RCC 7860 (cell line): ENCODE results near the gene ARAF.

Experiments used
- DNase-seq: peaks from one replicate; pipeline ENCODE4 v3.0.0-alpha.2; 2015; ENCODE audit warnings: low spot score
- FAIRE-seq: peaks from 2 replicates; lab custom pipeline; 2012; peaks lifted over from hg19 to GRCh38; lab: Jason Lieb, UNC

The ARAF gene

DNA sequence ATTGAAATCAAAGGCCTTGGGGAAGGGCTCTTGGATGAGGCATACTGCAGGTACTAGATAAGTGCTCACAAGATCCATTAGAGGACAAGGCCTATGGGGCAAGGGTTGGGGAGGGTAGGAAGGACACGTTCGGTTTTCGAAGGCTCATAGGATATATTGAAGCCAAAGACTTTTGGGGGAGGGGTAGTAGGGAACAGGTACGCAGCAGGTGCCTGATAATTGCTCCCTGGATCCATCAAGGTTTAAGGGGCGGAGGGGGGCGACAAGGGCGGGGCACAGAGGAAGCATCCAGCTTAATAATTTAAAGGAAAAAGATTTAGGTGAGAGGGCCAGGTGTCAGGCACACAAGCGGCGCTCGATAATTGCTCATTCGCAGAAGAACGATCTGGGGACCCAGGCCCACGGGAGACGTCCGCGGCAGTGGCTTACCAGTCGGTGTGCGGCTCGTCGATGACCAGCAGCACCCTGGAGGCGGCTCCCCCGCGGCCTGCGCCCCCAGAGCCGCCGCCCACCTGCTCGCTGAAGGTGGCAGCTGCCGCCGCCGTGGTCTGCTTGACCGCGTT, 58.0 kb downstream of the ARAF start:
- DNase-seq (no peak), FAIRE-seq (no peak)

DNA sequence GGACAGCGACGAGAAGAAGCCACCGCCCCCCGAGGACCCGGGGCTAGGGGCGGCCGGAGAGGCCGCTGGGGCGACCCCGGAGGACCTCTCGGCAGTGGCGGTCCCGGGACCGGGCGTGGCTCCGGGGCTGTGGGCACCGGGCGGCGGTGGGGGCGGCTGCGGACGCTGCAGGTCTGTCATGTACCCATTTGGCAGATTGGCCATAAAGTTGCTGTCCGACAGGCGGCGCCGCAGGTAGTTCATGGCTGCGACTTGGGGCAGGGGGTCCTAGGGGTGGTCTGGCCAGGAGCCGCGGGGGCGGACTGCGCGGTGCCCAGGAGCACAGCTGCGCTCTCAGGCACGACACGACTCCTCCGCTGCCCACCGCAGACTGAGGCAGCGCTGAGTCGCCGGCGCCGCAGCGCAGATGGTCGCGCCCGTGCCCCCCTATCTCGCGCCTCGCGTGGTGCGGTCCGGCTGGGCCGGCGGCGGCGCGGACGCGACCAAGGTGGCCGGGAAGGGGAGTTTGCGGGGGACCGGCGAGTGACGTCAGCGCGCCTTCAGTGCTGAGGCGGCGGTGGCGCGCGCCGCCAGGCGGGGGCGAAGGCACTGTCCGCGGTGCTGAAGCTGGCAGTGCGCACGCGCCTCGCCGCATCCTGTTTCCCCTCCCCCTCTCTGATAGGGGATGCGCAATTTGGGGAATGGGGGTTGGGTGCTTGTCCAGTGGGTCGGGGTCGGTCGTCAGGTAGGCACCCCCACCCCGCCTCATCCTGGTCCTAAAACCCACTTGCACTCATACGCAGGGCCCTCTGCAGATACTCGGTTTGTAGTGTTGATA, 58.7 kb downstream of the ARAF start, which contains the start of gene SYN1:
Gene SYN1, minus strand, starts transcription at position 372 of the 817 bp plus-strand sequence. Its CDS starts 129 bp downstream, at position 243.
- FAIRE-seq: no peak
- no peak for DNase-seq

DNA sequence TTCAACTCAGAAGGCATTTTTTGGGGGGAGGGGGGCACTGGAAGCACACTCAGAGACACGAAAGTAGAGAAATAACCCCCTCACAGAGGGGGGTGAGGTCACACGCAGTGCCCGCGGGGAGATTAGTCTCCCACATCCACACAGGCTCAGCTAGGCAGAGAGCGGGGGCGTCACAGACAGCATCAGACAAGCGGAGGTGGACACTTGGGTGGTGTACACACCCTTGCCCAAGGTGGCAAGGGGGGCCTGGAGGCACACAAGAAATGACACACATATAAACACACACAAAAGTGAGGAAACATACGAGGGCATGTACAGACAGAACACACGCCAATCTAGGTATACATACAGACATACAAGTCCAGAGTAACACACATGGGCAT, 59.3 kb downstream of the ARAF start:
- DNase-seq (no peak), FAIRE-seq (no peak)
